HG03439 (cell line): ENCODE data around the gene WWC1.
A peak's percentile ranks its signal among the peaks of the same experiment; 100 is the strongest.

Source experiments
- ATAC-seq: cut with Tn5 transposase; IDR thresholded peaks from one replicate; pipeline ENCODE4 v1.9.1; 2021; ENCODE audit warnings: mild to moderate bottlenecking, moderate library complexity; ENCODE audit not compliant: unreplicated experiment

Gene WWC1

GRCh38 chr5:168291342-168291963 lies at the start of gene WWC1:
TSS of gene WWC1 (plus strand) at chr5:168291645. CDS start at chr5:168292153, 508 bp downstream.
- ATAC-seq: peak; percentile 74

- no peak for ATAC-seq
Observed at GRCh38 chr5:168244838-168245559, 46.4 kb upstream of the WWC1 start.

GRCh38 chr5:168249923-168250322 lies 41.5 kb upstream of the WWC1 start:
- no peak for ATAC-seq

GRCh38 chr5:168251259-168251658 lies 40.2 kb upstream of the WWC1 start:
- no peak for ATAC-seq

- ATAC-seq: no peak
Observed at GRCh38 chr5:168254013-168254693, 37.3 kb upstream of the WWC1 start.

GRCh38 chr5:168260353-168261226 lies 30.9 kb upstream of the WWC1 start:
- no peak for ATAC-seq

- no peak for ATAC-seq
Observed at GRCh38 chr5:168261227-168261571, 30.2 kb upstream of the WWC1 start.

- ATAC-seq: no peak
Observed at GRCh38 chr5:168262042-168262743, 29.3 kb upstream of the WWC1 start.

- ATAC-seq: no peak
Observed at GRCh38 chr5:168263121-168263520, 28.3 kb upstream of the WWC1 start.

- no peak for ATAC-seq
Observed at GRCh38 chr5:168266016-168266415, 25.4 kb upstream of the WWC1 start.

GRCh38 chr5:168268949-168269936 lies 22.2 kb upstream of the WWC1 start:
- ATAC-seq: peak; percentile 75

GRCh38 chr5:168269937-168270330 lies 21.5 kb upstream of the WWC1 start:
- ATAC-seq: no peak

GRCh38 chr5:168270476-168270875 lies 21.0 kb upstream of the WWC1 start:
- ATAC-seq: no peak

- no peak for ATAC-seq
Observed at GRCh38 chr5:168273056-168273980, 18.1 kb upstream of the WWC1 start.

- ATAC-seq: no peak
Observed at GRCh38 chr5:168274406-168274805, 17.0 kb upstream of the WWC1 start.

- no peak for ATAC-seq
Observed at GRCh38 chr5:168275940-168276339, 15.5 kb upstream of the WWC1 start.

- ATAC-seq: no peak
Observed at GRCh38 chr5:168282120-168282519, 9.3 kb upstream of the WWC1 start.

- ATAC-seq: no peak
Observed at GRCh38 chr5:168284809-168285208, 6.6 kb upstream of the WWC1 start.
